IgD-negative memory B cell (primary cell): ENCODE data around the gene TIGD6. TPM values are rescaled to one million over a fixed set of nuclear protein-coding genes. Genes with fewer than 3 reads are reported as not detected.

Source experiments
- H3K27ac Mint-ChIP-seq, 3 donors: one replicate each; pipeline ENCODE4 v1.8.0; 2020 to 2022; ENCODE audit warnings: mild to moderate bottlenecking in 3 of 3, mixed read lengths in 3 of 3, moderate library complexity in 1 of 3
- H3K27me3 Mint-ChIP-seq: one replicate; pipeline ENCODE4 v1.8.0; 2021; ENCODE audit warnings: mixed read lengths
- H3K36me3 Mint-ChIP-seq: one replicate; pipeline ENCODE4 v1.8.0; 2020; ENCODE audit warnings: mild to moderate bottlenecking, mixed read lengths
- H3K4me1 Mint-ChIP-seq, 3 donors: one replicate each; pipeline ENCODE4 v1.8.0; 2020 to 2022; ENCODE audit warnings: mixed read lengths in 3 of 3, mild to moderate bottlenecking in 1 of 3
- H3K4me3 Mint-ChIP-seq, 4 donors: one replicate each; pipeline ENCODE4 v1.8.0; 2020 to 2022; ENCODE audit warnings: mild to moderate bottlenecking in 4 of 4, mixed read lengths in 4 of 4, moderate library complexity in 3 of 4
- H3K9me3 Mint-ChIP-seq, 3 donors: one replicate each; pipeline ENCODE4 v1.8.0; 2020 to 2021; ENCODE audit warnings: mixed read lengths in 3 of 3, mild to moderate bottlenecking in 1 of 3
- polyA plus RNA-seq: library from polyadenylated mRNA; unstranded; fragments of 300-500 nt; fragmentation: Illumina TruSeq; gene quantifications from one replicate; pipeline ENCODE4 v1.2.3, GENCODE V29; 2021

Gene TIGD6
- polyA plus RNA-seq, 1 donor from 2014 or later = 1.8 TPM

GRCh38 chr5:150001660-150002486 is 1.4 kb upstream of the TIGD6 start:
- H3K27ac Mint-ChIP-seq = peak overlapping the region; percentile 81 to 98 (median 87)
- H3K4me1 Mint-ChIP-seq = peaks cover 22 to 34% (median 33%) of the 10 kb centered on the region in 3 donors
- peak overlapping the region; percentile 91 to 97 (median 94) for H3K4me3 Mint-ChIP-seq
- H3K27me3 Mint-ChIP-seq = no peaks in the 10 kb centered on the region
- no peaks in the 10 kb centered on the region for H3K9me3 Mint-ChIP-seq
- H3K36me3 Mint-ChIP-seq = peaks cover 6% of the 10 kb centered on the region

- Mint-ChIP-seq H3K36me3 (peaks cover 4% of the 10 kb centered on the region), H3K4me1 (peaks cover 22 to 34% (median 33%) of the 10 kb centered on the region in 3 donors), H3K9me3 (no peaks in the 10 kb centered on the region), H3K4me3 (peak overlapping the region; percentile 91 to 97 (median 94)), H3K27ac (peak overlapping the region; percentile 81 to 98 (median 87)), H3K27me3 (no peaks in the 10 kb centered on the region)
These were observed 671 bp upstream of the TIGD6 start for GRCh38 chr5:150000990-150001659.

DNA sequence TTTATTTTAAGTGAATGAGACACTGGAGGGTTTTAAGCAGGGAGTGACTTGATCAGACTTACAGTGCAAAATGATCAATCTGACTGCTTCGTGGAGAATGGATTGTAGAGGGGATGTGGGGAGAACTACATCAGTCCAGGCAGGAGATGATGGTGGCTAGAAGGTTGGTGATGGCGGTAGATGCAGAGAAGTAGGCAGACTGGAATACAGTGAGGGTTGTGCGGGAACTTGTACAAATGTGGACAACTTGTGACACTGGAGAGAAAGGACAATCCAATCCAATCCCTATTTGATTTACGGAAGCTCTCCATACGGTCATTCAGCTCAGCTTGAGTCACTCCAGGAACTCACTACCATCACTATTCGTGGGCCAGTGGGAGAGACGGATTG is 593 bp downstream of the TIGD6 start:
- H3K9me3 Mint-ChIP-seq = no peaks in the 10 kb centered on the region
- peak overlapping the region; percentile 88 to 92 (median 92) for H3K4me3 Mint-ChIP-seq
- H3K27me3 Mint-ChIP-seq = no peaks in the 10 kb centered on the region
- peaks cover 3% of the 10 kb centered on the region for H3K36me3 Mint-ChIP-seq
- H3K4me1 Mint-ChIP-seq = peaks cover 21 to 33% (median 31%) of the 10 kb centered on the region in 3 donors
- H3K27ac Mint-ChIP-seq = peak overlapping the region; percentile 82 to 87 (median 84)

DNA sequence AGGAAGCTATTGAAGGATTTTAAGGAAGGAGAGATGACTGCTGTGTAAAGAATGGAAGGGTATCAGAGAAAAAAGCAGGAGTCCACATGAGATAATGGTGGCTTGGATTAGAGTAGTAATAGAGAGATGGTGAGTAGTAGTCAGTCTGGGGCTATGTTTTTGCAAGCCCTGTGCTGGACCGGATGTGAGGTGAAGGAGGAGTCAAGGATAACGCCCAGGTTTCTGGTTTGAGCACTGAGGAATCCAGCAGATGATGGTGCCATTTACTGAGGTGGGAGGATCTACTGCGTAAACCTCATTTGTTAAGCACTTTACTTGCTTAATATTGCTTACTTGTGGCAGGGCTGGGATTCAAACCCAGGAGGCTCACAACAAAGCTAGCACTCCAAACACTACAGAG is 1.1 kb downstream of the TIGD6 start:
- no peaks in the 10 kb centered on the region for H3K27me3 Mint-ChIP-seq
- peaks cover 20 to 31% (median 28%) of the 10 kb centered on the region in 3 donors for H3K4me1 Mint-ChIP-seq
- peak overlapping the region; percentile 88 to 92 (median 92) for H3K4me3 Mint-ChIP-seq
- peaks cover 2% of the 10 kb centered on the region for H3K36me3 Mint-ChIP-seq
- H3K27ac Mint-ChIP-seq = peak overlapping the region; percentile 82 to 87 (median 84)
- no peaks in the 10 kb centered on the region for H3K9me3 Mint-ChIP-seq

- Mint-ChIP-seq H3K4me3 (peak overlapping the region in 1 of 4 donors; percentile 92), H3K27ac (peak overlapping the region in 1 of 3 donors; percentile 84), H3K36me3 (peaks cover 4% of the 10 kb centered on the region), H3K4me1 (peaks cover 19 to 29% (median 24%) of the 10 kb centered on the region in 3 donors), H3K9me3 (no peaks in the 10 kb centered on the region), H3K27me3 (no peaks in the 10 kb centered on the region)
These were observed 2.2 kb downstream of the TIGD6 start for GRCh38 chr5:149998281-149998680.

DNA sequence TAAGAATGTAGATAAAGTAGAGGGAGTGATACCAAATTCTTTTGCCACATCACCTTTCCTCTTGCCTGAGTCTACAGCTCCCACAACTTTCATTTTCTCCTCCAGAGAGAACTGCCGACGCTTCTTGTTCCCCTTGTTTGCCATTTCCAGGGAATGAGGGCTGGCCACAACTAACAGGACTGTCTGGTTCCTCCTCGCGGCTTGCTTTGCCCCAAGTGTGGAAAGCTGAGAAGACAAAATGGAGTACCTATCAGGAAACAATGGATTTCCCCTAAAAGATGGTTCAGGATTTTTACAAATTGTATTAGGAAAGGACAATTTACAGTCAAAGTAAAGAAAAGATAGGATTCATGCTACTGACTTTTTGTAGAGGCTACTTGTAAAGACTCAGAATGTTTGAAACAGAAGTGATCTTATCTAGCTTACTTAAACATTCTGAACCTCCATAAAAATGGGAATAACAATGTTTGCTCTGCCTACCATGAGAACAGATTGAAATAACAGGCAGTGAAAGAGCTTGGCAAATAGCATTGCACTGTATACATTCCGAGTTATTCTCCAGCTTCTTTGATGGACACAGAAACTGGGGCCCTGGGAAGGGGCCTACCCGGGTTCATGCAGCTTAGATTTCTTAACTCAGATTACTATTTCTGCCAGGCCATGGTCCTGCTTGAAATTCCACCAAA is 4.1 kb downstream of the TIGD6 start:
- Mint-ChIP-seq H3K27ac (no peak overlapping the region), H3K36me3 (peaks cover 4% of the 10 kb centered on the region), H3K9me3 (no peaks in the 10 kb centered on the region), H3K27me3 (no peaks in the 10 kb centered on the region), H3K4me1 (peaks cover 12 to 13% (median 12%) of the 10 kb centered on the region in 3 donors), H3K4me3 (peak overlapping the region in 1 of 4 donors; percentile 12)

DNA sequence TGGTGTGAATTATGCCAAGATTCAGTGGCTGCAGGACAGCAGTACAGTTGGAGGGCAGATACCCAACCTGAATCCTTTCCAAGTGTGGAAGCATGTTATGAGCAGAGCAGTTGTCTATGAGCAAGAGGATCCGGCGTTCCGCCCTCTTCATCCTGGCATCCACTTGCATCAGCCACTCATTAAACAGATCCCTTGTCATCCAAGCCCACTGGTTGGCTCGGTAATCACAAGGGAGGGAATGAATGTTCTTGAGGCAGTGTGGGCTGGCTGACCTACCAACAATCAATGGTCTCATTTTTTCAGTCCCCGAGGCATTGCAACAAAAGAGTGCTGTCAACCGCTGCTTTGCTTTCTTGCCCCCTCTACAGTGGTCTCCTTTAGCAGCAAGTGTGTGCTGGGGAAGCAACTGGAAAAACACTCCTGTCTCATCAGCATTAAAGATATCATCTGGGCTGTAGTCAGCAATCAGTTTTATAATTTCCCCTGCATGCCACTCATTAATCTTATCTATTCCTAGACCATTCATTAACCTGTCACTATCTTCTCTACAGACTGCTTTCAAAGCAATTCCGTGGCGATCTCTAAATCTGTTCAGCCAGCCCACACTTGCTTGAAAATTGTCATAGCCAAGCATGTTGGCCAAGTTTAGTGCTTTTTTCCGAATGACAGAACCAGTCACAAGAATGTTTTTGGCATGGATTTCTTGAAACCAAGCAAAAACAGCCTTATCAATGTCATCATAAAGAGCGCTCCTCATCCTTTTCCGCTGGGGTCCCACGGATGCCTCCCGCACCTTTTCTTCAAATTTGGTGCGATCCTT is 4.9 kb downstream of the TIGD6 start:
- H3K9me3 Mint-ChIP-seq = no peaks in the 10 kb centered on the region
- no peaks in the 10 kb centered on the region for H3K27me3 Mint-ChIP-seq
- H3K27ac Mint-ChIP-seq = no peak overlapping the region
- peaks cover 12 to 14% (median 12%) of the 10 kb centered on the region in 3 donors for H3K4me1 Mint-ChIP-seq
- peaks cover 4% of the 10 kb centered on the region for H3K36me3 Mint-ChIP-seq
- H3K4me3 Mint-ChIP-seq = no peak overlapping the region

- H3K27me3 Mint-ChIP-seq = no peaks in the 10 kb centered on the region
- no peaks in the 10 kb centered on the region for H3K9me3 Mint-ChIP-seq
- H3K4me1 Mint-ChIP-seq = peaks cover 0 to 1% (median 0%) of the 10 kb centered on the region in 3 donors
- no peak overlapping the region for H3K27ac Mint-ChIP-seq
- H3K36me3 Mint-ChIP-seq = peaks cover 4% of the 10 kb centered on the region
- H3K4me3 Mint-ChIP-seq = no peak overlapping the region
These were observed 7.0 kb downstream of the TIGD6 start for GRCh38 chr5:149993471-149993870.

GRCh38 chr5:149990518-149991376 is 9.7 kb downstream of the TIGD6 start:
- Mint-ChIP-seq H3K27ac (no peak overlapping the region), H3K9me3 (no peaks in the 10 kb centered on the region), H3K4me3 (no peak overlapping the region), H3K27me3 (no peaks in the 10 kb centered on the region), H3K36me3 (peaks cover 4% of the 10 kb centered on the region), H3K4me1 (peaks cover 0 to 1% (median 0%) of the 10 kb centered on the region in 3 donors)

DNA sequence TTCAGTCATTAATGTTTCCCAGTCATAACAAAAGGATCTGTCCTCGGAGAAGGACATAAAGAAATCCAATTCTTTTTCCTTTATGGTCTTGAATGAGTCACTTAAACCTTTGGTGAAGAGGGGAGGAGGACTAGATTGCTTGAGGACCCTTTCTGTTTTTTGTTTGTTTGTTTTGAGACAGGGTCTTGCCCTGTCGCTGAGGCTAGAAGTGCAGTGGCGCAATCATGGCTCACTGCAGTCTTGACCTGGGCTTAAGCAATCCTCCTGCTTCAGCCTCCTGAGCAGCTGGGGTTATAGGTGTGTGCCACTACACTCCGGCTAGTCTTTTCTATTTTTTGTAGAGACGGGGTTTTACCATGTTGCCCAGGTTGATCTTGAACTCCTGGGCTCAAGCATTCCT is 12.3 kb downstream of the TIGD6 start:
- H3K9me3 Mint-ChIP-seq = no peaks in the 10 kb centered on the region
- H3K4me3 Mint-ChIP-seq = no peak overlapping the region
- peaks cover 0 to 1% (median 0%) of the 10 kb centered on the region in 3 donors for H3K4me1 Mint-ChIP-seq

GRCh38 chr5:149982505-149982904 is 17.9 kb downstream of the TIGD6 start:
- H3K4me1 Mint-ChIP-seq = no peaks in the 10 kb centered on the region
- H3K27me3 Mint-ChIP-seq = no peaks in the 10 kb centered on the region
- no peak overlapping the region for H3K27ac Mint-ChIP-seq
- no peaks in the 10 kb centered on the region for H3K9me3 Mint-ChIP-seq
- H3K4me3 Mint-ChIP-seq = no peak overlapping the region
- H3K36me3 Mint-ChIP-seq = peaks cover 5% of the 10 kb centered on the region

More for the DNA sequence above, 12.3 kb downstream of the TIGD6 start:
- Mint-ChIP-seq H3K27ac (peak overlapping the region in 1 of 3 donors; percentile 32), H3K36me3 (no peaks in the 10 kb centered on the region), H3K27me3 (no peaks in the 10 kb centered on the region)

DNA sequence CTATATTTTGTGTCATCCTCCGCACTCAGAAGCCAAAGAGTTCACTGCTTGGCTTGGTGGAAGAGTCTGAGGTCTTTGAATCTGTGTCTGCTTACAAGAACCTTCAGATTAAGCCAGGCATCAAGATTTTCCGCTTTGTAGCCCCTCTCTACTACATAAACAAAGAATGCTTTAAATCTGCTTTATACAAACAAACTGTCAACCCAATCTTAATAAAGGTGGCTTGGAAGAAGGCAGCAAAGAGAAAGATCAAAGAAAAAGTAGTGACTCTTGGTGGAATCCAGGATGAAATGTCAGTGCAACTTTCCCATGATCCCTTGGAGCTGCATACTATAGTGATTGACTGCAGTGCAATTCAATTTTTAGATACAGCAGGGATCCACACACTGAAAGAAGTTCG is 19.2 kb downstream of the TIGD6 start:
- H3K36me3 Mint-ChIP-seq = peaks cover 6% of the 10 kb centered on the region
- H3K4me3 Mint-ChIP-seq = no peak overlapping the region
- no peaks in the 10 kb centered on the region for H3K4me1 Mint-ChIP-seq
- no peak overlapping the region for H3K27ac Mint-ChIP-seq
- H3K27me3 Mint-ChIP-seq = no peaks in the 10 kb centered on the region
- H3K9me3 Mint-ChIP-seq = no peaks in the 10 kb centered on the region

GRCh38 chr5:149979896-149980295 is 20.6 kb downstream of the TIGD6 start:
- Mint-ChIP-seq H3K36me3 (peaks cover 11% of the 10 kb centered on the region), H3K4me1 (peaks cover 0 to 1% (median 0%) of the 10 kb centered on the region in 3 donors)

More at GRCh38 chr5:149979896-149980295, 20.6 kb downstream of the TIGD6 start:
- H3K27ac Mint-ChIP-seq = no peak overlapping the region
- H3K27me3 Mint-ChIP-seq = no peaks in the 10 kb centered on the region
- no peak overlapping the region for H3K4me3 Mint-ChIP-seq
- H3K9me3 Mint-ChIP-seq = no peaks in the 10 kb centered on the region
